Islet of Langerhans (tissue), 1 donor: ENCODE measurements around the gene CERS1.

Experiments used
- FAIRE-seq: peaks from one replicate; lab custom pipeline; 2011; peaks lifted over from hg19 to GRCh38; lab: Jason Lieb, UNC

CERS1 gene

GRCh38 chr19:18898607-18899408 lies 2.9 kb upstream of the CERS1 start:
- no peak for FAIRE-seq

GRCh38 chr19:18898081-18898606 lies 2.2 kb upstream of the CERS1 start:
- no peak for FAIRE-seq

- FAIRE-seq, result no peak
Measured at GRCh38 chr19:18897094-18898029, 1.4 kb upstream of the CERS1 start.

DNA sequence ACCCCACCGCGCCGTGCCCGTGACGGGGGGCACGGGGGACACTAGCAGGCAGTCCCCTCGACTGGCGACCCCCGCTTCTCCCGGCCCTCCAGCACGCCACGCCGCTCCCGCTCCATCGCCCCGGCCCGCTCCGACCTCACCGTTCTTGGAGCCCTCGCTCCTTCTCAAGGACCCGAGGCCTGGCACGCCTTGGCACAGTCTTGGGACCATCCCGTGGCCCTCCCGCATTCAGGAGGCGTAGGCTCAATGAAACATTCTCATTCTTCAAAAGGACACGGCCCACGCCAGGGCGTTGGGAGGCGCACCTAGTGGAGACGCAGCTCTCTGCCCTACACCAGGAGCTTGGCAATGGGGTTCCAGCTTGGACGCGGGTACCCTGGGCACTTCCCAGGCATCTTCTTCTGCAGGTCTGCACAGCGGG lies 473 bp upstream of the CERS1 start:
- no peak for FAIRE-seq

DNA sequence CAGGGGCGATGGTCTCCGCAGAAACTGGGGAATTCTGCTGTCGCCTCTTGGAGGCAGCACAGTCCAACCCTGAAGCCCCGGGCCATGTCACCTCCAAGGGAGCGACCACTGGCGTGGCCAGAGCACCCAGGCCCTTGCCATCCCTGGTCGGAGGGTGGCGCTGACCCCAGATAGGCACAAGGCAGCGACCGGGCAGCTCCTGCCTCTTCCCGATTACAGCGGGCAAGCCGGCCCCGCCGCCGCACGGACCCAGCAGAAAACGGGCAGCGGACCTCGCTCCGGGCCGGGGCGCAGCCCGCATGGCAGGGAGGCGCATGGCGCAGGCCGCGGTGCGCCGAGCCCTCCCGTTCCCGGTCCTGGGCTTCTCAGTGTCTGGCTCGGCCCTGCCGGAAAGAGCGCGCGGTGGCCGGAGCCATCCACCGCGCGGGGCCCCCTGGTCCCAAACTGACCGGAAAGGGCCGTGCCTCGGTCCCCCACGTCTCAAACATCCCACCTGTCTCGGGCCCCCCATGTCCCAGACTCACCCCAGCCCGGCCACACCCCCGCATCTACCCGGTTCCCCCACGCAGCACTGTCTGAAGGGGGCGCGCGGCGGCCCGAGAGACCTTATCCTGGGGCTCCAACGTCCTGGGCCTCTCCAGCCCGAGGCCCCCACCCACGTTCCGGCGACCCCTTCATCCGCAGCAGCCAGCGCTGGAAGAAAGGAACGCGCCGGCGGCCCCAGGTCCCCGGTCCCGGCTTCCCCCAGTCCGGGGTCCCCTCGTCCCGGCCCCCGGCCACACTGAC lies 727 bp downstream of the CERS1 start:
- FAIRE-seq, result no peak

DNA sequence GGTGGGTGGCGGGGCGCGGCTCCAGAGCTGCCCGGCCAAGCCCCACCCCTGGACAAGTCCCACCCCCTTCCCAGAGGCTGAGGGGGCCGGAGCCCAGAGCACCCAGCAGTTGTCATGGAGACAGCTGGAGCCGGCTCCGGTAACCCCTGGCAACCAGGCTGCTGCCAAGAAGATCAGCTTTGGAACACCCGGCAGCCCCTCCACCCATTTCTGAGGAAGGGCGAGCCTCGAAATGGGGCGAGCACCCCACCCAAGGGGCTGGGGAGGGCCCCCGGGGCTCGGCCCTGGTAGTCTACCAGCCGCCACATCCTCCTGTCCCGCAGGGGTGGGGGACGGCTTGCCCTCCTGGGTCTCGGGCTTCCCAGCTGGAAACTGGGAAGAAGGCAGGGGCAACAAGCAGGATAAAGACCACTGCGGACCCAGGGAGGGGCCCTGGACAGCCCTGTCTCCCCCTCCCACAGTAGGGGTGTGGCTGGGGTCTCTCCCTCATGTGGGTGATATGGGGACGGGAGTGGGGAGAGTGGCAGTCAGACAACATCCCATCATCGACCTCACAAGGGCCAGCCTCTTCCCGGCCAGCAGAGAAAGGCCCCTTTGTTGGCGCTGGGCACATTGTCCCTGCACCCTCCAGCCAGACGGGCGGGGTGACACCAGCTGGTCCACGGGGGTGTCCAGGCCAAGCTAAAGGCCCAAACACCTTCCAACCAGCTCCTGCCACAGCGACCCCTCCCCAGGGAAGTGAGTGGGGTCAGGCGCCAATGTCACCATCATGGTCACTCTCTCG lies 1.5 kb downstream of the CERS1 start:
- FAIRE-seq, result no peak

DNA sequence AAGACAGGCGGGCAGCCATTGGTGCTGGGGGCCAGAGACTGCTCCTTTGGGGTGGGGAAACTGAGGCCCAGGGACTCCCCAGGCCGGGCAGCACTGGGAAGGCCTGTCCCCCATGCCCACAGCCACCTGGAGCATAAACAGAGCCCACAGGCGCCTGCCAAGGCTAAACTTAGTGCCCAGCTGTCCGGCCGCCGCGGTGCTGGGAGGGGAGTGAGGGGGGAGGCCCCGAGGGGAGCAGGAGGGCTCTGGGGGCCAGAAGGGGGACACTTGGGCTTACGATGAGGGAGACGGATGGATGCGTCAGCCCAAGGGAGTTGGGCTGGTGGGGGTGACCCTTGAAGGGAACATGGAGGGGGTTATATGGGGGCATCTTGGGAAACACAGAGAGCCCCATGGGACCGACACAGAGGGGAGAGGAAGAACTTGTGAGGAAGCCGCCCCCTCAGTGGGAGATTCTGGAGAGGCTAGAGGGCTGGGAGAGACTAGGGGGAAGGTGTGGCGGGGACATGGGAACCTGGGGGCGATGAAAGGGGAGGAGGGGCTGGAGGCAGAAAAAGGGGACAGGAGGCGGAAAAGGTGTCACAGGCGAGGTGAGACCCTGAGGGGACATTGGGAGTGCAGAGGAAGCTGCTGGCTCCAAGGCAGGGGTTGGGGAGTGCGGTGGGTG lies 2.2 kb downstream of the CERS1 start:
- FAIRE-seq, result no peak

DNA sequence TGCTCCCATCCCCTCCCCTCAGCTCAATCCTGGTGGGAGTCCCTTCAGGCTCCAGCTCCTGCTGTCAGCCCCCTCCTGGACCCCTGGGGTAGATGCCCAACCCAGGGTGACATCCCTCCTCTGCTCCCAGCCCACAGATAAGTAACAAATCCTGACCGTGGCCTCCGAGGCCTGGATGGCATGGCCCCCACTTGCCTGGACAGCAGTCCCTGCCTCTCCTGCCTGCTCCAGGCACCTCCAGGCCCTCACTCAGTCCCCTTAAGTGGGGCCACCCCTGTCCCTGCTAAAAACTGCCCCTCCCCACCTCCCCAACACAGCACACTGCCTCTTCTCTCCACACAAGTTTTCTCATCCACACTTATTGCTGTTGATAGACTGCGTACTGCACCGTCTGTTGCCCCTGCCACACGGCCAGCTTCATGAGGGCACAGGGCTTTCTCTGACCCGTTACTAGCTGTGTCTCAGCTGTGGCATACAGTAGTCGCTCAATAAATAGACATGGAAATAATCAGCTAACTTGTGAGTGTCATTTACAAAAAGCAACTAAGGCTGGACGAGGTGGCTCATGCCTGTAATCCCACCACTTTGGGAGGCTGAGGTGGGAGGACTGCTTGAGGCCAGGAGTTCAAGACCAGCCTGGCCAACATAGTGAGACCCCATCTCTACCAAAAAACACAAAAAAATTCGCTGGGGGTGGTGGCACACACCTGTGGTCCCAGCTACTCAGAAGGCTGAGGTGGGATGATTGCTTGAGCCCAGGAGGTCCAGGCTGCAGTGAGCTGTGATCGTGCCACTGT lies 5.8 kb downstream of the CERS1 start:
- FAIRE-seq, result no peak

GRCh38 chr19:18886972-18887371 lies 9.0 kb downstream of the CERS1 start:
- no peak for FAIRE-seq

DNA sequence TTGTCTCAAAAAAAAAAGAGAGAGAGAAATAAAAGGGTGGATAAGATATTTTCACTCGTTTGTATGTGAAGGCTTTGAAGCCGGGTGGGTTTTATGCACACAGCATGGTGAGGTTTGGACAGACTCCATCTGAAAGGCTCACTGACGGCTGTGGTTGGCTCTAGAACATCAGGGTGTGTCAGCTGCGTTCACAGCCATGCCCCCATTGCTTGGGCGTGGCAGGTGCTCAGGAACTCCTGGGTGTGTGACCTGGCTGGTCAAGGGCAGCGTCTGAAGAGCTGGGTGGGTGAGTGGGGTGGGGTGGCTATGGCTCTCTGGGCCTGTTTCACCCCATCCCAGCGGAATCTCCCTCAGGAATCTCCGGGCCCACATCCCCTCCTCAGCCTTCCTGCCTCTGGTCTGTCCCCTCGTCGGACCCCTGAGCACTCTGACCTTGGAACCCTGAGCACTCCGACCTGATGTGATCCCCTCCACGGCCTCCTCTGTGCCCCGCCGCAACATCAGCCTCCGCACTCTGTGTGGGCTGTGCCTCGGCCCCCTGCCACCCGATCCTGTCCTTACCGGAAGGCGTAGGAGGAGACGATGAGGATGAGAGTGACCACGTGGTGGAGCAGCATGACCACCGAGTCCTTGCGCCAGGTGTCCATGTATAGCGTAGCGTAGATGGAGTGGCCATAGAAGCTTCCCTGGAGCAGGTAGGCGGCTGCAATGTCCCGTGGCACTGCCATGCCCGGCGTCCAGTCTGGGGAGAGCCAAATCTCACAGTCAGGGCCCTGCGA lies 12.2 kb downstream of the CERS1 start:
- no peak for FAIRE-seq

- FAIRE-seq, result no peak
Measured at GRCh38 chr19:18881491-18881890, 14.5 kb downstream of the CERS1 start.

DNA sequence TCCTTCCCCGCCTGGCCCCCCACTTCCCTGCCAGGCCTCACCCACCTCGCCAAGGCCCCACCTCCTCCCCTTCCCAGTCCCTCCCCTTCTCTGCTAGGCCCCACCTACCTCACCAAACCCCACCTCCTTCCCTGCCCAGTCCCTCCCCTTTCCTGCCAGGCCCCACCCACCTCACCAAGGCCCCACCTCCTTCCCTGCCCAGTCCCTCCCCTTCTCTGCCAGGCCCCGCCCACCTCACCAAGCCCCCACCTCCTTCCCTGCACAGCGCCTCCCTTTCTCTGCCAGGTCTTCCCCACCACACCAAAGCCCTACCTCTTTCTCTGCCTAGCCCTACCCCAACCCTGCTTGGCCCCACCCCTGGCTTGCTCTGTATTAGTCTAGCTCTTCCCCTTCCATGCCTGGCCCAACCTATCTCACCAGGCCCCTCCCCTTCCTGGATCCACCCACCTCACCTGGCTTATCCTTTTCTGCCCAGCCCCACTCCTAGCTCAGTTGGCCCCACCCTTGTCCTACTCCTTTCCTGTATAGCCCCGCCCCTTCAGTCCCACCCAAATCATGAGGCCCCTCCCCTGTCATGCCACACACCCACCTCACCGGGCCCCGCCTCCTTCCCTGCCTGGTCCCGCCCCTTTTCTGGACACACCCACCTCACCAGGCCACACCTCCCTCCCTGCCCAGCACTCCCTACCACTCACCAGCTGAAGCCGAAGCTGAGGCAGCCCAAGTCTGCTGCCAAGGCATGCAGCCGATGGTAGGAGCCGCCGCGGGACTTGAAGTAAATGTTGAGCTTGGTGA lies 16.2 kb downstream of the CERS1 start:
- FAIRE-seq, result no peak

DNA sequence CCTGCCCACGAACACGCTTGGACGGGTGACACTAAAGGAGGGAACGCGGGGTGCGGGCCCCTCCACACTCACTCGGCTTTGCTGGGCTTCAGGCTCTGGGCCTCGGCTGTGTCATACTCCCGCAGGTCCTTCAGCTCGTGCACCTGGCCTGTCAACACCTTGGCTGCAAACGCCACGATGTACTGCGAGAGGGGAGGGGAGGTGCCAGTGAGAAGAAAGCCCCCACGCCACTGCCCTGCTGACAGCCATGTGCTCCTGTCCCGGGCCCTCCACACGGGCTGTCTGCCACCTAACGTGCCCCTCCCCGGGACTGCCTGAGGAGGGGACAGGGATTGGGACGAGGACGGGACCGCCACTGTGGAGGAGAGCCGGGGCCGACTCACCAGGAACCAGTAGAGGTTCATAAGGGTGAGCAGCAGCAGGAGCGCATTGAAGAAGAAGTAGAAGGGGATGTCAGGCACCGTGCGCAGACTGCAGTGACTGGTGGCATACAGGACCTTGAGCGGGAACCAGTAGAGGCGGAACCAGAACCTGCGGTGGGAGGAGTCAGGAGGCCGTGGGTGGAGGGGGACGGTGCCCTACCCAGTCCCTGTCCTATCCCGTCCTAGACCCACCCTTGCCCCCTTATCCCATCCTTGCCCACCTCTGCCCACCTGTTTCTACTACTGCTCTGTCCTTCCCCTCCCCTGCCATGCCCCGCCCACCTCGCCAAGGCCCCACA lies 16.9 kb downstream of the CERS1 start:
- FAIRE-seq, result no peak

- no peak for FAIRE-seq
Measured at GRCh38 chr19:18878058-18878797, 17.7 kb downstream of the CERS1 start.

GRCh38 chr19:18876865-18877264 lies 19.1 kb downstream of the CERS1 start:
- FAIRE-seq, result no peak

- FAIRE-seq, result no peak
Measured at GRCh38 chr19:18875726-18876125, 20.2 kb downstream of the CERS1 start.

GRCh38 chr19:18871543-18871942 lies 24.4 kb downstream of the CERS1 start:
- no peak for FAIRE-seq
